Gastroesophageal sphincter (tissue), 4 donors: Measurements from ENCODE around the gene FGF1. TPM values are rescaled to one million over a fixed set of nuclear protein-coding genes. Genes with fewer than 3 reads are reported as not detected.

Experiments
- ATAC-seq: fragments of 150-250 bp; one replicate; pipeline ENCODE4 v1.9.1; 2016; ENCODE audit warnings: mild to moderate bottlenecking, moderate library complexity
- H3K27ac ChIP-seq, 4 donors: fragments of 200-600 bp; sonication (generic) in 3 of 4; 1 replicate in 3 of 4; 2 replicates in 1 of 4; pipeline ENCODE4 v1.5.1; 2016 to 2019
- H3K27me3 ChIP-seq: fragments of 200-600 bp; sonication (generic); one replicate; pipeline ENCODE4 v1.5.1; 2019
- H3K36me3 ChIP-seq, 2 donors: fragments of 200-600 bp; sonication (generic); one replicate each; pipeline ENCODE4 v1.5.1; 2019; ENCODE audit warnings: control low read depth in 1 of 2
- H3K4me1 ChIP-seq, 3 donors: fragments of 200-600 bp; sonication (generic); 1 replicate in 2 of 3; 2 replicates in 1 of 3; pipeline ENCODE4 v1.5.1; 2016 to 2019; ENCODE audit warnings: control low read depth in 2 of 3
- H3K4me3 ChIP-seq, 2 donors: fragments of 200-600 bp; sonication (generic); one replicate each; pipeline ENCODE4 v1.5.1; 2019; ENCODE audit warnings: mild to moderate bottlenecking in 1 of 2, moderate library complexity in 1 of 2
- H3K9me3 ChIP-seq, 3 donors: fragments of 200-600 bp; sonication (generic); one replicate each; pipeline ENCODE4 v1.5.1; 2017 to 2019; ENCODE audit warnings: control low read depth in 2 of 3
- CTCF ChIP-seq, 4 experiments: fragments of 200-600 bp in 2 of 4; fragments of 450-650 bp in 2 of 4; sonication (generic) in 1 of 4; IDR thresholded peaks; one replicate each; pipeline ENCODE4 v1.5.1; 2017 to 2019; ENCODE audit warnings: antibody characterized with exemption in 4 of 4, mild to moderate bottlenecking in 2 of 4, moderate library complexity in 2 of 4
- EP300 ChIP-seq: sonication (generic); formaldehyde crosslinking; IDR thresholded peaks from one replicate; pipeline ENCODE4 v1.6.1; 2017; ENCODE audit warnings: antibody characterized with exemption, mild to moderate bottlenecking
- POLR2A ChIP-seq, 2 donors: fragments of 450-650 bp; IDR thresholded peaks; one replicate each; pipeline ENCODE4 v1.6.1; 2017; ENCODE audit warnings: antibody characterized with exemption in 2 of 2, mild to moderate bottlenecking in 2 of 2, moderate library complexity in 1 of 2
- POLR2AphosphoS5 ChIP-seq: sonication (generic); formaldehyde crosslinking; IDR thresholded peaks from one replicate; pipeline ENCODE4 v1.6.1; 2017; ENCODE audit warnings: antibody characterized with exemption
- WGBS, 2 donors: methylation state at CpG; one replicate each; pipeline ENCODE4 v1.1.5; 2018; ENCODE audit warnings: low coverage in 1 of 2; 5-methylcytosine and 5-hydroxymethylcytosine counted together
- total RNA-seq, 4 donors: library from RNA; depleted of rRNA; stranded (reverse); fragments of >200 nt; gene quantifications; one replicate each; pipeline ENCODE4 v1.1.0, GENCODE V29; 2016

FGF1 gene
- total RNA-seq, 4 donors from 2014 or later = 0.16 to 4.2 (median 2.9) TPM

DNA sequence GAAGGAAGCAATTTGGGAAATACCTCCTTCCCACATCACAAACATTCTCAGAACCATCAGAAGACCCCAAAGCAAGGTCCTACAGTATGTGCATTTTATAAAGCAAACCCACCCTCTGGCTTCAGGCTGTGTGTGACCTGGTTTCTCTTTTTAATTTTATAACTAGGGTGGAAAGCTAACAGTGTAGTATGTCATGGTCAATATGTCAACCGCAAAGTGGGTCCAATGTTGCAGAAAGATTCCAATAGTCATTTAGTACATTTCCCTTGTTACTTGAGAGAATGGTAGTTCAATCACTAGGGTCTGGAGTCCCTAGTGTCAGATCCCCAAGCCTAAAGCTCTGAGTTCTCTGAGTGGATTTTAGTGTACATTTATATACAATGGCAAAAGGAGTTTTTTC is 96.2 kb downstream of the FGF1 start:
- H3K9me3 ChIP-seq = no peaks in the 10 kb centered on the region
- TF ChIP-seq EP300 = no peak
- no peak for TF ChIP-seq POLR2AphosphoS5
- TF ChIP-seq CTCF (IDR thresholded peaks at IDR 0.05) = no peak
- TF ChIP-seq POLR2A (IDR thresholded peaks at IDR 0.05) = no peak
- H3K27me3 ChIP-seq = no peaks in the 10 kb centered on the region
- H3K4me1 ChIP-seq = no peaks in the 10 kb centered on the region
- H3K27ac ChIP-seq = no peak overlapping the region
- H3K4me3 ChIP-seq = no peak overlapping the region
- WGBS, 2 donors = 100% methylated on average over 1 of the region's 1 CpG
- no peak for ATAC-seq
- no peaks in the 10 kb centered on the region for H3K36me3 ChIP-seq

GRCh38 chr5:142587354-142587965 is 98.4 kb downstream of the FGF1 start:
- WGBS, 2 donors = 63 to 67% methylated on average over 4 to 6 of the region's 6 CpGs
- Histone ChIP-seq H3K4me3 (no peak overlapping the region), H3K4me1 (no peaks in the 10 kb centered on the region), H3K36me3 (no peaks in the 10 kb centered on the region), H3K27me3 (no peaks in the 10 kb centered on the region), H3K9me3 (no peaks in the 10 kb centered on the region), H3K27ac (no peak overlapping the region)
- TF ChIP-seq EP300 (no peak), CTCF (IDR thresholded peaks at IDR 0.05) (peak in 2 of 4 experiments; percentile 6 to 46), POLR2A (IDR thresholded peaks at IDR 0.05) (no peak), POLR2AphosphoS5 (no peak)
- no peak for ATAC-seq

- WGBS, 2 donors = 85 to 91% methylated on average over 4 of the region's 4 CpGs
- TF ChIP-seq POLR2A (IDR thresholded peaks at IDR 0.05) (no peak), EP300 (no peak), CTCF (IDR thresholded peaks at IDR 0.05) (no peak), POLR2AphosphoS5 (no peak)
- no peak for ATAC-seq
- no peaks in the 10 kb centered on the region for H3K36me3 ChIP-seq
- H3K9me3 ChIP-seq = no peaks in the 10 kb centered on the region
- H3K4me1 ChIP-seq = no peaks in the 10 kb centered on the region
- no peaks in the 10 kb centered on the region for H3K27me3 ChIP-seq
- no peak overlapping the region for H3K27ac ChIP-seq
- no peak overlapping the region for H3K4me3 ChIP-seq
Measured at GRCh38 chr5:142586552-142586951, 99.3 kb downstream of the FGF1 start.

DNA sequence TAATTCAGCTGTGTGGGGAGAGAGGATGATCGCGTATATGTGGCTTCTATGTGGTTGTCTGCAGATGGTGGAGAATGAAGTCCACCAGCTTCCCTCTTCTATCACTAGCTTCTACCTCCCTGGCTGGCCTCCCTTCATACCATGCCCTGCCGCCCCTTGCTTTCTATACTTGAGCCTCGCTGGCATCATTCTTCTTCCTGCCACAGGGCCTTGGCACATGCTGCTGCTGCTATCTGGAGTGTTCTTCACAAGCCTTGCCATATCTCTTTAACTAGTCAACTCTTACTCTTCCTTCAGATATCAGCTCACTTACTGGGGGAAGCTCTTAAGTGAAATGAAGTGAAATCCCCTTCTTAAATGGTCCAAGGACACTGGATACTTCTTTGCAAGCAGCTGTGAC is 100.4 kb downstream of the FGF1 start:
- no peak for ATAC-seq
- no peaks in the 10 kb centered on the region for H3K27me3 ChIP-seq
- WGBS, 2 donors = 87 to 92% methylated on average over 4 of the region's 4 CpGs
- H3K4me1 ChIP-seq = no peaks in the 10 kb centered on the region
- no peaks in the 10 kb centered on the region for H3K36me3 ChIP-seq
- H3K9me3 ChIP-seq = no peaks in the 10 kb centered on the region
- no peak overlapping the region for H3K4me3 ChIP-seq
- no peak for TF ChIP-seq CTCF (IDR thresholded peaks at IDR 0.05)
- no peak for TF ChIP-seq POLR2AphosphoS5
- TF ChIP-seq POLR2A (IDR thresholded peaks at IDR 0.05) = no peak
- no peak for TF ChIP-seq EP300
- H3K27ac ChIP-seq = no peak overlapping the region

GRCh38 chr5:142584891-142585290 is 101.0 kb downstream of the FGF1 start:
- H3K4me1 ChIP-seq = no peaks in the 10 kb centered on the region
- 16 to 78% methylated on average over 1 of the region's 1 CpG for WGBS, 2 donors
- no peak for ATAC-seq
- H3K4me3 ChIP-seq = no peak overlapping the region
- H3K27ac ChIP-seq = no peak overlapping the region
- H3K9me3 ChIP-seq = no peaks in the 10 kb centered on the region
- H3K36me3 ChIP-seq = no peaks in the 10 kb centered on the region
- no peak for TF ChIP-seq CTCF (IDR thresholded peaks at IDR 0.05)
- TF ChIP-seq POLR2AphosphoS5 = no peak
- no peak for TF ChIP-seq EP300
- no peak for TF ChIP-seq POLR2A (IDR thresholded peaks at IDR 0.05)
- H3K27me3 ChIP-seq = no peaks in the 10 kb centered on the region
